IMR-90 (cell line): ENCODE results near the gene CST9L. TPM values are rescaled to one million over a fixed set of nuclear protein-coding genes. Genes with fewer than 3 reads are reported as not detected.

Experiments used
- ATAC-seq: fragments of 200-7000 bp; cut with Tn5 transposase; 2 replicates; pipeline ENCODE4 v1.9.1; 2020; ENCODE audit warnings: low read depth, mild to moderate bottlenecking, moderate library complexity
- BruUV-seq: library from RNA; stranded (reverse); fragments of 400-500 nt; replicated peaks from 2 replicates; lab custom pipeline; 2021; lab: Mats Ljungman, UMichigan
- CTCF ChIA-PET: fragments of 300-600 bp; formaldehyde crosslinking; extraction: SDS; loops from one replicate; lab custom pipeline; 2021; ENCODE audit warnings: antibody characterized with exemption; lab: Yijun Ruan, JAX
- POLR2A ChIA-PET: fragments of 300-600 bp; sonication (Branson Sonifier 250); formaldehyde crosslinking; loops from one replicate; lab custom pipeline; 2022; ENCODE audit warnings: antibody characterized with exemption; ENCODE audit not compliant: unreplicated experiment; lab: Charles Lee
- DNase-seq: peaks from one replicate; pipeline ENCODE4 v3.0.0; 2013
- H2AFZ ChIP-seq: replicated peaks from 2 replicates; pipeline ENCODE3; 2013; ENCODE audit warnings: low read length, mild to moderate bottlenecking; ENCODE audit not compliant: poor library complexity
- H2AK5ac ChIP-seq: 2 replicates; pipeline ENCODE4 v1.6.1; 2013; ENCODE audit warnings: low read depth, low read length, inconsistent platforms
- H2AK9ac ChIP-seq: replicated peaks from 2 replicates; pipeline ENCODE3; 2013; ENCODE audit warnings: mild to moderate bottlenecking, low read depth, low read length, moderate library complexity; ENCODE audit not compliant: poor library complexity
- H2BK120ac ChIP-seq: 2 replicates; pipeline ENCODE4 v1.6.1; 2013; ENCODE audit warnings: low read depth, low read length, inconsistent platforms
- H2BK15ac ChIP-seq: 3 replicates; pipeline ENCODE4 v1.6.1; 2013; ENCODE audit warnings: low read depth, low read length, inconsistent platforms
- H2BK20ac ChIP-seq: 2 replicates; pipeline ENCODE4 v1.6.1; 2013; ENCODE audit warnings: low read depth, mild to moderate bottlenecking, inconsistent platforms, low read length, moderate library complexity
- H2BK5ac ChIP-seq: 2 replicates; pipeline ENCODE4 v1.6.1; 2013; ENCODE audit warnings: mild to moderate bottlenecking, low read depth, low read length, inconsistent platforms; ENCODE audit not compliant: poor library complexity, severe bottlenecking
- H3K14ac ChIP-seq: replicated peaks from 2 replicates; pipeline ENCODE4 v1.6.1; 2013; ENCODE audit warnings: low read depth, low read length, inconsistent platforms
- H3K18ac ChIP-seq: 2 replicates; pipeline ENCODE4 v1.6.1; 2013; ENCODE audit warnings: low read depth, low read length, control low read depth
- H3K23ac ChIP-seq: 2 replicates; pipeline ENCODE4 v1.6.1; 2013; ENCODE audit warnings: low read depth, low read length, inconsistent platforms
- H3K27ac ChIP-seq: 2 replicates; pipeline ENCODE4 v1.5.1; 2013; ENCODE audit warnings: mild to moderate bottlenecking, control low read depth, low read length; ENCODE audit not compliant: insufficient read depth
- H3K27me3 ChIP-seq: 2 replicates; pipeline ENCODE4 v1.6.1; 2013; ENCODE audit warnings: low read length; ENCODE audit not compliant: control insufficient read depth, insufficient read depth
- H3K36me3 ChIP-seq: 2 replicates; pipeline ENCODE4 v1.6.1; 2013; ENCODE audit warnings: low read length, mixed read lengths; ENCODE audit not compliant: control insufficient read depth, insufficient read depth
- H3K4ac ChIP-seq: 2 replicates; pipeline ENCODE4 v1.6.1; 2013; ENCODE audit warnings: low read depth, low read length, inconsistent platforms
- H3K4me1 ChIP-seq: 2 replicates; pipeline ENCODE4 v1.6.1; 2013; ENCODE audit warnings: low read length, mixed read lengths; ENCODE audit not compliant: control insufficient read depth, insufficient read depth
- H3K4me2 ChIP-seq: 2 replicates; pipeline ENCODE4 v1.6.1; 2013; ENCODE audit warnings: low read depth, mild to moderate bottlenecking, control low read depth, low read length, moderate library complexity
- H3K4me3 ChIP-seq: 2 replicates; pipeline ENCODE4 v1.5.1; 2013; ENCODE audit warnings: low read depth, mild to moderate bottlenecking, control low read depth, low read length, moderate library complexity; ENCODE audit not compliant: insufficient read depth
- H3K56ac ChIP-seq: 2 replicates; pipeline ENCODE4 v1.6.1; 2013; ENCODE audit warnings: low read length, inconsistent platforms; ENCODE audit not compliant: insufficient read depth; ENCODE audit errors: extremely low read depth
- H3K79me1 ChIP-seq, 2 experiments: 2 replicates each; pipeline ENCODE4 v1.6.1; 2013; ENCODE audit warnings: low read length in 2 of 2, inconsistent platforms in 1 of 2, low read depth in 1 of 2
- H3K9ac ChIP-seq: 2 replicates; pipeline ENCODE4 v1.6.1; 2013; ENCODE audit warnings: low read depth, low read length, control low read depth
- H3K9me1 ChIP-seq: 2 replicates; pipeline ENCODE4 v1.6.1; 2013; ENCODE audit warnings: low read length, inconsistent platforms; ENCODE audit not compliant: insufficient read depth
- H3K9me3 ChIP-seq: 2 replicates; pipeline ENCODE4 v1.6.1; 2013; ENCODE audit warnings: low read length; ENCODE audit not compliant: control insufficient read depth, insufficient read depth
- H4K20me1 ChIP-seq: 2 replicates; pipeline ENCODE4 v1.6.1; 2013; ENCODE audit warnings: low read length, inconsistent platforms; ENCODE audit not compliant: insufficient read depth
- H4K5ac ChIP-seq: 2 replicates; pipeline ENCODE4 v1.6.1; 2013; ENCODE audit warnings: mild to moderate bottlenecking, low read depth, low read length, control low read depth
- H4K8ac ChIP-seq, 2 experiments: 2 replicates each; pipeline ENCODE4 v1.6.1; 2013; ENCODE audit warnings: low read depth in 2 of 2, low read length in 2 of 2, control low read depth in 1 of 2, inconsistent platforms in 1 of 2
- H4K91ac ChIP-seq: 2 replicates; pipeline ENCODE4 v1.6.1; 2013; ENCODE audit warnings: low read depth, low read length, inconsistent platforms; ENCODE audit not compliant: insufficient read depth
- WGBS, 2 experiments: methylation state at CpG; one replicate each; pipeline versions ENCODE4 v1.1.5 to v1.1.7; 2013; ENCODE audit warnings: missing lambda C conversion rate in 2 of 2; ENCODE audit not compliant: insufficient read length in 1 of 2; ENCODE audit errors: extremely low coverage in 2 of 2; 5-methylcytosine and 5-hydroxymethylcytosine counted together
- dilution Hi-C: fragments of 300-500 bp; cut with HindIII; formaldehyde crosslinking; loops from one replicate; pipeline ENCODE4 v1.14.3; 2018; ENCODE audit warnings: low sequenced_read_pairs; ENCODE audit not compliant: unreplicated experiment
- in situ Hi-C: fragments of 300-500 bp; cut with MboI; formaldehyde crosslinking; loops from 3 replicates; pipeline ENCODE4 v1.14.3; 2019; ENCODE audit warnings: low sequenced_read_pairs, inconsistent platforms, mixed read lengths
- intact Hi-C: fragments of 100-400 bp; cut with micrococcal nuclease; formaldehyde crosslinking; loops from 2 replicates; pipeline ENCODE4 v1.10.0; 2022
- polyA plus RNA-seq, 3 experiments: library from polyadenylated mRNA; depleted of rRNA; stranded (reverse); fragments of >200 nt; gene quantifications; 2 replicates each; pipeline ENCODE4 v1.2.3, GENCODE V29; 2012; ENCODE audit warnings: low replicate concordance in 1 of 3
- total RNA-seq: library from RNA; depleted of rRNA; stranded (reverse); fragments of >200 nt; gene quantifications from 2 replicates; pipeline ENCODE4 v1.2.3, GENCODE V29; 2012
- TF ChIP-seq, protein P1 (sequence below): fragments of 150-350 bp; IDR thresholded peaks from 2 replicates; pipeline ENCODE4 v1.6.1; 2016; ENCODE audit warnings: low read depth, mild to moderate bottlenecking, low read length, moderate library complexity, borderline replicate concordance

CST9L gene
- total and polyA plus RNA-seq, 2 of the 4 experiments (the other 2 are of a cell fraction), result not detected

DNA sequence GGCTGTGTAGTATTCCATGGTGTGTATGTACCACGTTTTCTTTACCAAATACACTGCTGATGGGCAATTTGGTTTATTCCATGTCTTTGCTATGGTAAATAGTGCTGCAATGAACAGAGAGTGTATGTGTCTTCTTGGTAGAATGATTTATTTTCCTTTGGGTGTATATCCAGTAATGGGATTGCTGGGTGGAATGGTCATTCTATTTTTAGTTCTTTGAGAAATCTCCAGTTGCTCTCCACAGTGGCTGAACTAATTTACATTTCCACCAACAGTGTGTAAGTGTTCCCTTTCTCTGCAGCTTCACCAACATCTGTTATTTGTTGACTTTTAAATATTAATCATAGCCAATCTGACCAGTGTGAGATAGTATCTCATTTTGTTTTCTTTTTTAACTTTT lies 13.9 kb downstream of the CST9L start:
- POLR2A ChIA-PET, result no interaction called here
- BruUV-seq, result no TSS peak
- no peak overlapping the region for H3K56ac ChIP-seq
- H3K23ac ChIP-seq, result no peak overlapping the region
- no peak overlapping the region for H2AK5ac ChIP-seq
- H2BK120ac ChIP-seq, result no peak overlapping the region
- no CpG with 5 or more reads among the region's 1 CpG for WGBS, 2 experiments
- no peak overlapping the region for H3K27ac ChIP-seq
- DNase-seq (no peak), ATAC-seq (no peak)
- H4K20me1 ChIP-seq, result no peaks in the 10 kb centered on the region
- H4K5ac ChIP-seq, result no peak overlapping the region
- no peak overlapping the region for H2BK15ac ChIP-seq
- H4K91ac ChIP-seq, result no peak overlapping the region
- H3K36me3 ChIP-seq, result no peaks in the 10 kb centered on the region
- no peak overlapping the region for H3K14ac ChIP-seq
- in situ Hi-C loops, result no loop called here
- TF ChIP-seq, protein P1, sequence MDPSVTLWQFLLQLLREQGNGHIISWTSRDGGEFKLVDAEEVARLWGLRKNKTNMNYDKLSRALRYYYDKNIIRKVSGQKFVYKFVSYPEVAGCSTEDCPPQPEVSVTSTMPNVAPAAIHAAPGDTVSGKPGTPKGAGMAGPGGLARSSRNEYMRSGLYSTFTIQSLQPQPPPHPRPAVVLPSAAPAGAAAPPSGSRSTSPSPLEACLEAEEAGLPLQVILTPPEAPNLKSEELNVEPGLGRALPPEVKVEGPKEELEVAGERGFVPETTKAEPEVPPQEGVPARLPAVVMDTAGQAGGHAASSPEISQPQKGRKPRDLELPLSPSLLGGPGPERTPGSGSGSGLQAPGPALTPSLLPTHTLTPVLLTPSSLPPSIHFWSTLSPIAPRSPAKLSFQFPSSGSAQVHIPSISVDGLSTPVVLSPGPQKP, result no peak
- no peak overlapping the region for H3K18ac ChIP-seq
- dilution Hi-C loops, result no loop called here
- no peak overlapping the region for H2BK20ac ChIP-seq
- H3K79me1 ChIP-seq, result no peaks in the 10 kb centered on the region
- H2AFZ ChIP-seq, result no peak overlapping the region
- H3K9me1 ChIP-seq, result no peaks in the 10 kb centered on the region
- H2BK5ac ChIP-seq, result no peak overlapping the region
- no peaks in the 10 kb centered on the region for H3K27me3 ChIP-seq
- no peak overlapping the region for H3K9ac ChIP-seq
- no peak overlapping the region for H2AK9ac ChIP-seq
- no peak overlapping the region for H3K4ac ChIP-seq
- H4K8ac ChIP-seq, result no peak overlapping the region
- no peaks in the 10 kb centered on the region for H3K9me3 ChIP-seq
- no peak overlapping the region for H3K4me2 ChIP-seq
- no peak overlapping the region for H3K4me3 ChIP-seq
- intact Hi-C loops, result no loop called here
- CTCF ChIA-PET, result no interaction called here
- H3K4me1 ChIP-seq, result no peaks in the 10 kb centered on the region
